Measurements from ENCODE around the gene TBL1Y.

Gene TBL1Y

GRCh38 chrY:6999905-7000304, 89.4 kb downstream of the TBL1Y start:
- Histone ChIP-seq H3K36me3 (ENCODE audit: control insufficient read depth in 2 of 2, insufficient read depth in 2 of 2, low read length in 2 of 2) (no peaks in the 10 kb centered on the region), H3K4me1 (ENCODE audit: control insufficient read depth in 2 of 2, insufficient read depth in 2 of 2, low read length in 2 of 2) (no peaks in the 10 kb centered on the region), H3K9ac (ENCODE audit: low read depth in 1 of 2, low read length in 2 of 2) (no peak overlapping the region), H3K27ac (ENCODE audit: low read depth in 2 of 2, low read length in 2 of 2) (no peak overlapping the region), H3K4me3 (ENCODE audit: low read length in 2 of 2) (no peak overlapping the region), H3K9me3 (ENCODE audit: control insufficient read depth in 2 of 2, low read length in 2 of 2) (no peaks in the 10 kb centered on the region), H3K27me3 (ENCODE audit: control insufficient read depth in 2 of 2, insufficient read depth in 2 of 2, low read length in 2 of 2) (no peaks in the 10 kb centered on the region)

GRCh38 chrY:7002581-7002980, 92.1 kb downstream of the TBL1Y start:
- no peaks in the 10 kb centered on the region for H3K27me3 ChIP-seq (ENCODE audit: control insufficient read depth in 2 of 2, insufficient read depth in 2 of 2, low read length in 2 of 2)
- H3K4me1 ChIP-seq (ENCODE audit: control insufficient read depth in 2 of 2, insufficient read depth in 2 of 2, low read length in 2 of 2): no peaks in the 10 kb centered on the region
- H3K27ac ChIP-seq (ENCODE audit: low read depth in 2 of 2, low read length in 2 of 2): no peak overlapping the region
- H3K4me3 ChIP-seq (ENCODE audit: low read length in 2 of 2): no peak overlapping the region
- no peaks in the 10 kb centered on the region for H3K9me3 ChIP-seq (ENCODE audit: control insufficient read depth in 2 of 2, low read length in 2 of 2)
- no peaks in the 10 kb centered on the region for H3K36me3 ChIP-seq (ENCODE audit: control insufficient read depth in 2 of 2, insufficient read depth in 2 of 2, low read length in 2 of 2)
- H3K9ac ChIP-seq (ENCODE audit: low read depth in 1 of 2, low read length in 2 of 2): no peak overlapping the region

- Histone ChIP-seq H3K36me3 (ENCODE audit: control insufficient read depth in 2 of 2, insufficient read depth in 2 of 2, low read length in 2 of 2) (no peaks in the 10 kb centered on the region), H3K9ac (ENCODE audit: low read depth in 1 of 2, low read length in 2 of 2) (no peak overlapping the region), H3K4me3 (ENCODE audit: low read length in 2 of 2) (no peak overlapping the region), H3K27ac (ENCODE audit: low read depth in 2 of 2, low read length in 2 of 2) (no peak overlapping the region), H3K27me3 (ENCODE audit: control insufficient read depth in 2 of 2, insufficient read depth in 2 of 2, low read length in 2 of 2) (no peaks in the 10 kb centered on the region), H3K9me3 (ENCODE audit: control insufficient read depth in 2 of 2, low read length in 2 of 2) (no peaks in the 10 kb centered on the region), H3K4me1 (ENCODE audit: control insufficient read depth in 2 of 2, insufficient read depth in 2 of 2, low read length in 2 of 2) (no peaks in the 10 kb centered on the region)
Observed at GRCh38 chrY:7007911-7008310, 97.4 kb downstream of the TBL1Y start.

- H3K4me3 ChIP-seq (ENCODE audit: low read length in 2 of 2): no peak overlapping the region
- H3K36me3 ChIP-seq (ENCODE audit: control insufficient read depth in 2 of 2, insufficient read depth in 2 of 2, low read length in 2 of 2): no peaks in the 10 kb centered on the region
- H3K4me1 ChIP-seq (ENCODE audit: control insufficient read depth in 2 of 2, insufficient read depth in 2 of 2, low read length in 2 of 2): no peaks in the 10 kb centered on the region
- H3K27me3 ChIP-seq (ENCODE audit: control insufficient read depth in 2 of 2, insufficient read depth in 2 of 2, low read length in 2 of 2): no peaks in the 10 kb centered on the region
- H3K9me3 ChIP-seq (ENCODE audit: control insufficient read depth in 2 of 2, low read length in 2 of 2): no peaks in the 10 kb centered on the region
- no peak overlapping the region for H3K9ac ChIP-seq (ENCODE audit: low read depth in 1 of 2, low read length in 2 of 2)
- H3K27ac ChIP-seq (ENCODE audit: low read depth in 2 of 2, low read length in 2 of 2): no peak overlapping the region
Observed at GRCh38 chrY:7008578-7009355, 98.3 kb downstream of the TBL1Y start.

GRCh38 chrY:7013051-7013450, 102.6 kb downstream of the TBL1Y start:
- no peak overlapping the region for H3K27ac ChIP-seq (ENCODE audit: low read depth in 2 of 2, low read length in 2 of 2)
- H3K4me1 ChIP-seq (ENCODE audit: control insufficient read depth in 2 of 2, insufficient read depth in 2 of 2, low read length in 2 of 2): no peaks in the 10 kb centered on the region
- no peak overlapping the region for H3K4me3 ChIP-seq (ENCODE audit: low read length in 2 of 2)
- no peak overlapping the region for H3K9ac ChIP-seq (ENCODE audit: low read depth in 1 of 2, low read length in 2 of 2)
- no peaks in the 10 kb centered on the region for H3K27me3 ChIP-seq (ENCODE audit: control insufficient read depth in 2 of 2, insufficient read depth in 2 of 2, low read length in 2 of 2)
- H3K9me3 ChIP-seq (ENCODE audit: control insufficient read depth in 2 of 2, low read length in 2 of 2): no peaks in the 10 kb centered on the region
- no peaks in the 10 kb centered on the region for H3K36me3 ChIP-seq (ENCODE audit: control insufficient read depth in 2 of 2, insufficient read depth in 2 of 2, low read length in 2 of 2)

- H3K9ac ChIP-seq (ENCODE audit: low read depth in 1 of 2, low read length in 2 of 2): no peak overlapping the region
- no peak overlapping the region for H3K4me3 ChIP-seq (ENCODE audit: low read length in 2 of 2)
- no peak overlapping the region for H3K27ac ChIP-seq (ENCODE audit: low read depth in 2 of 2, low read length in 2 of 2)
- no peaks in the 10 kb centered on the region for H3K27me3 ChIP-seq (ENCODE audit: control insufficient read depth in 2 of 2, insufficient read depth in 2 of 2, low read length in 2 of 2)
- H3K9me3 ChIP-seq (ENCODE audit: control insufficient read depth in 2 of 2, low read length in 2 of 2): no peaks in the 10 kb centered on the region
- no peaks in the 10 kb centered on the region for H3K4me1 ChIP-seq (ENCODE audit: control insufficient read depth in 2 of 2, insufficient read depth in 2 of 2, low read length in 2 of 2)
- no peaks in the 10 kb centered on the region for H3K36me3 ChIP-seq (ENCODE audit: control insufficient read depth in 2 of 2, insufficient read depth in 2 of 2, low read length in 2 of 2)
Observed at GRCh38 chrY:7016521-7016920, 106.0 kb downstream of the TBL1Y start.

- Histone ChIP-seq H3K9me3 (ENCODE audit: control insufficient read depth in 2 of 2, low read length in 2 of 2) (no peaks in the 10 kb centered on the region), H3K4me3 (ENCODE audit: low read length in 2 of 2) (no peak overlapping the region), H3K4me1 (ENCODE audit: control insufficient read depth in 2 of 2, insufficient read depth in 2 of 2, low read length in 2 of 2) (no peaks in the 10 kb centered on the region), H3K27ac (ENCODE audit: low read depth in 2 of 2, low read length in 2 of 2) (no peak overlapping the region), H3K9ac (ENCODE audit: low read depth in 1 of 2, low read length in 2 of 2) (no peak overlapping the region), H3K36me3 (ENCODE audit: control insufficient read depth in 2 of 2, insufficient read depth in 2 of 2, low read length in 2 of 2) (no peaks in the 10 kb centered on the region), H3K27me3 (ENCODE audit: control insufficient read depth in 2 of 2, insufficient read depth in 2 of 2, low read length in 2 of 2) (no peaks in the 10 kb centered on the region)
Observed at GRCh38 chrY:7017244-7018080, 107.0 kb downstream of the TBL1Y start.

GRCh38 chrY:7039037-7039436, 128.5 kb downstream of the TBL1Y start:
- H3K4me1 ChIP-seq (ENCODE audit: control insufficient read depth in 2 of 2, insufficient read depth in 2 of 2, low read length in 2 of 2): no peaks in the 10 kb centered on the region
- H3K4me3 ChIP-seq (ENCODE audit: low read length in 2 of 2): no peak overlapping the region
- no peaks in the 10 kb centered on the region for H3K27me3 ChIP-seq (ENCODE audit: control insufficient read depth in 2 of 2, insufficient read depth in 2 of 2, low read length in 2 of 2)
- H3K9me3 ChIP-seq (ENCODE audit: control insufficient read depth in 2 of 2, low read length in 2 of 2): no peaks in the 10 kb centered on the region
- H3K36me3 ChIP-seq (ENCODE audit: control insufficient read depth in 2 of 2, insufficient read depth in 2 of 2, low read length in 2 of 2): no peaks in the 10 kb centered on the region
- no peak overlapping the region for H3K27ac ChIP-seq (ENCODE audit: low read depth in 2 of 2, low read length in 2 of 2)
- H3K9ac ChIP-seq (ENCODE audit: low read depth in 1 of 2, low read length in 2 of 2): no peak overlapping the region

GRCh38 chrY:7040662-7041061, 130.2 kb downstream of the TBL1Y start:
- no peak overlapping the region for H3K4me3 ChIP-seq (ENCODE audit: low read length in 2 of 2)
- no peaks in the 10 kb centered on the region for H3K36me3 ChIP-seq (ENCODE audit: control insufficient read depth in 2 of 2, insufficient read depth in 2 of 2, low read length in 2 of 2)
- H3K27ac ChIP-seq (ENCODE audit: low read depth in 2 of 2, low read length in 2 of 2): no peak overlapping the region
- H3K4me1 ChIP-seq (ENCODE audit: control insufficient read depth in 2 of 2, insufficient read depth in 2 of 2, low read length in 2 of 2): no peaks in the 10 kb centered on the region
- H3K27me3 ChIP-seq (ENCODE audit: control insufficient read depth in 2 of 2, insufficient read depth in 2 of 2, low read length in 2 of 2): no peaks in the 10 kb centered on the region
- H3K9ac ChIP-seq (ENCODE audit: low read depth in 1 of 2, low read length in 2 of 2): no peak overlapping the region
- H3K9me3 ChIP-seq (ENCODE audit: control insufficient read depth in 2 of 2, low read length in 2 of 2): no peaks in the 10 kb centered on the region

GRCh38 chrY:7041983-7042382, 131.5 kb downstream of the TBL1Y start:
- Histone ChIP-seq H3K9me3 (ENCODE audit: control insufficient read depth in 2 of 2, low read length in 2 of 2) (no peaks in the 10 kb centered on the region), H3K4me1 (ENCODE audit: control insufficient read depth in 2 of 2, insufficient read depth in 2 of 2, low read length in 2 of 2) (no peaks in the 10 kb centered on the region), H3K4me3 (ENCODE audit: low read length in 2 of 2) (no peak overlapping the region)

More at GRCh38 chrY:7041983-7042382, 131.5 kb downstream of the TBL1Y start:
- Histone ChIP-seq H3K27ac (ENCODE audit: low read depth in 2 of 2, low read length in 2 of 2) (no peak overlapping the region), H3K9ac (ENCODE audit: low read depth in 1 of 2, low read length in 2 of 2) (no peak overlapping the region), H3K27me3 (ENCODE audit: control insufficient read depth in 2 of 2, insufficient read depth in 2 of 2, low read length in 2 of 2) (no peaks in the 10 kb centered on the region), H3K36me3 (ENCODE audit: control insufficient read depth in 2 of 2, insufficient read depth in 2 of 2, low read length in 2 of 2) (no peaks in the 10 kb centered on the region)
